ENCODE results near the gene LRCH3. TPM values are rescaled to one million over a fixed set of nuclear protein-coding genes. Genes with fewer than 3 reads are reported as not detected.
A peak's percentile ranks its signal among the peaks of the same experiment; 100 is the strongest.

LRCH3 gene
- total and polyA plus RNA-seq, 2 of the 13 experiments (the other 11 are each of a cell fraction or from before 2014, with no cell fraction given), result 25.5 to 103 TPM

- TF ChIP-seq E2F1 (CRISPR knock-in tag; IDR thresholded peaks at IDR 0.05), result peak; percentile 23; the same call in 1 of the 2 replicates
- TF ChIP-seq, protein P1, sequence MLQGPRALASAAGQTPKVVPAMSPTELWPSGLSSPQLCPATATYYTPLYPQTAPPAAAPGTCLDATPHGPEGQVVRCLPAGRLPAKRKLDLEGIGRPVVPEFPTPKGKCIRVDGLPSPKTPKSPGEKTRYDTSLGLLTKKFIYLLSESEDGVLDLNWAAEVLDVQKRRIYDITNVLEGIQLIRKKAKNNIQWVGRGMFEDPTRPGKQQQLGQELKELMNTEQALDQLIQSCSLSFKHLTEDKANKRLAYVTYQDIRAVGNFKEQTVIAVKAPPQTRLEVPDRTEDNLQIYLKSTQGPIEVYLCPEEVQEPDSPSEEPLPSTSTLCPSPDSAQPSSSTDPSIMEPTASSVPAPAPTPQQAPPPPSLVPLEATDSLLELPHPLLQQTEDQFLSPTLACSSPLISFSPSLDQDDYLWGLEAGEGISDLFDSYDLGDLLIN (CRISPR knock-in tag; IDR thresholded peaks at IDR 0.05; ENCODE audit: borderline replicate concordance), result no peak
- peak; percentile 93 for TF ChIP-seq ZNF414 (CRISPR knock-in tag; IDR thresholded peaks at IDR 0.05)
- TF ChIP-seq ZSCAN12 (CRISPR knock-in tag; IDR thresholded peaks at IDR 0.05), result no peak
- peak; percentile 25 for TF ChIP-seq SKI (IDR thresholded peaks at IDR 0.05; ENCODE audit: partially characterized antibody)
- TF ChIP-seq ZBTB7A (CRISPR knock-in tag; IDR thresholded peaks at IDR 0.05), result peak; percentile 78; the same call in 1 of the 2 replicates
- TF ChIP-seq NONO (IDR thresholded peaks at IDR 0.05), result no peak
- peak; percentile 95 for TF ChIP-seq NONO (CRISPR knock-in tag; conservative IDR thresholded peaks at IDR 0.05)
- TF ChIP-seq, protein P2, sequence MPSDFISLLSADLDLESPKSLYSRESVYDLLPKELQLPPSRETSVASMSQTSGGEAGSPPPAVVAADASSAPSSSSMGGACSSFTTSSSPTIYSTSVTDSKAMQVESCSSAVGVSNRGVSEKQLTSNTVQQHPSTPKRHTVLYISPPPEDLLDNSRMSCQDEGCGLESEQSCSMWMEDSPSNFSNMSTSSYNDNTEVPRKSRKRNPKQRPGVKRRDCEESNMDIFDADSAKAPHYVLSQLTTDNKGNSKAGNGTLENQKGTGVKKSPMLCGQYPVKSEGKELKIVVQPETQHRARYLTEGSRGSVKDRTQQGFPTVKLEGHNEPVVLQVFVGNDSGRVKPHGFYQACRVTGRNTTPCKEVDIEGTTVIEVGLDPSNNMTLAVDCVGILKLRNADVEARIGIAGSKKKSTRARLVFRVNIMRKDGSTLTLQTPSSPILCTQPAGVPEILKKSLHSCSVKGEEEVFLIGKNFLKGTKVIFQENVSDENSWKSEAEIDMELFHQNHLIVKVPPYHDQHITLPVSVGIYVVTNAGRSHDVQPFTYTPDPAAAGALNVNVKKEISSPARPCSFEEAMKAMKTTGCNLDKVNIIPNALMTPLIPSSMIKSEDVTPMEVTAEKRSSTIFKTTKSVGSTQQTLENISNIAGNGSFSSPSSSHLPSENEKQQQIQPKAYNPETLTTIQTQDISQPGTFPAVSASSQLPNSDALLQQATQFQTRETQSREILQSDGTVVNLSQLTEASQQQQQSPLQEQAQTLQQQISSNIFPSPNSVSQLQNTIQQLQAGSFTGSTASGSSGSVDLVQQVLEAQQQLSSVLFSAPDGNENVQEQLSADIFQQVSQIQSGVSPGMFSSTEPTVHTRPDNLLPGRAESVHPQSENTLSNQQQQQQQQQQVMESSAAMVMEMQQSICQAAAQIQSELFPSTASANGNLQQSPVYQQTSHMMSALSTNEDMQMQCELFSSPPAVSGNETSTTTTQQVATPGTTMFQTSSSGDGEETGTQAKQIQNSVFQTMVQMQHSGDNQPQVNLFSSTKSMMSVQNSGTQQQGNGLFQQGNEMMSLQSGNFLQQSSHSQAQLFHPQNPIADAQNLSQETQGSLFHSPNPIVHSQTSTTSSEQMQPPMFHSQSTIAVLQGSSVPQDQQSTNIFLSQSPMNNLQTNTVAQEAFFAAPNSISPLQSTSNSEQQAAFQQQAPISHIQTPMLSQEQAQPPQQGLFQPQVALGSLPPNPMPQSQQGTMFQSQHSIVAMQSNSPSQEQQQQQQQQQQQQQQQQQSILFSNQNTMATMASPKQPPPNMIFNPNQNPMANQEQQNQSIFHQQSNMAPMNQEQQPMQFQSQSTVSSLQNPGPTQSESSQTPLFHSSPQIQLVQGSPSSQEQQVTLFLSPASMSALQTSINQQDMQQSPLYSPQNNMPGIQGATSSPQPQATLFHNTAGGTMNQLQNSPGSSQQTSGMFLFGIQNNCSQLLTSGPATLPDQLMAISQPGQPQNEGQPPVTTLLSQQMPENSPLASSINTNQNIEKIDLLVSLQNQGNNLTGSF (CRISPR knock-in tag; IDR thresholded peaks at IDR 0.05), result peak; percentile 79; the same call in 1 of the 2 replicates
- peak; percentile 46; the same call in 1 of the 2 replicates for TF ChIP-seq ELF4 (CRISPR knock-in tag; IDR thresholded peaks at IDR 0.05; ENCODE audit: borderline replicate concordance)
- TF ChIP-seq KMT2A (CRISPR knock-in tag; IDR thresholded peaks at IDR 0.05), result peak; percentile 97
- peak; percentile 67; the same call in 1 of the 2 replicates for TF ChIP-seq AHR (CRISPR knock-in tag; IDR thresholded peaks at IDR 0.05)
- no peak for TF ChIP-seq CREB3 (CRISPR knock-in tag; IDR thresholded peaks at IDR 0.05)
- TF ChIP-seq, protein P3, sequence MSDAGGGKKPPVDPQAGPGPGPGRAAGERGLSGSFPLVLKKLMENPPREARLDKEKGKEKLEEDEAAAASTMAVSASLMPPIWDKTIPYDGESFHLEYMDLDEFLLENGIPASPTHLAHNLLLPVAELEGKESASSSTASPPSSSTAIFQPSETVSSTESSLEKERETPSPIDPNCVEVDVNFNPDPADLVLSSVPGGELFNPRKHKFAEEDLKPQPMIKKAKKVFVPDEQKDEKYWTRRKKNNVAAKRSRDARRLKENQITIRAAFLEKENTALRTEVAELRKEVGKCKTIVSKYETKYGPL (CRISPR knock-in tag; IDR thresholded peaks at IDR 0.05), result peak; percentile 50; the same call in 1 of the 2 replicates
- TF ChIP-seq CAMTA2 (CRISPR knock-in tag; IDR thresholded peaks at IDR 0.05; ENCODE audit: borderline replicate concordance), result peak; percentile 87; the same call in 1 of the 2 replicates
- no peak for TF ChIP-seq KLF9 (CRISPR knock-in tag; IDR thresholded peaks at IDR 0.05; ENCODE audit: low read depth)
- no peak for TF ChIP-seq TRIM24 (CRISPR knock-in tag; IDR thresholded peaks at IDR 0.05)
- no peak for TF ChIP-seq HMGA1 (CRISPR knock-in tag; conservative IDR thresholded peaks at IDR 0.05)
- TF ChIP-seq ZNF431 (CRISPR knock-in tag; IDR thresholded peaks at IDR 0.05; ENCODE audit: borderline replicate concordance, low read depth), result no peak
These were observed at the start of gene LRCH3 (continued) for GRCh38 chr3:197791113-197791891.
